H1 (cell line): Measurements from ENCODE around the gene RFC1. TPM values are rescaled to one million over a fixed set of nuclear protein-coding genes. Genes with fewer than 3 reads are reported as not detected.

ENCODE experiments used
- CTCF ChIA-PET: fragments of 300-600 bp; sonication (Branson Sonifier 250); formaldehyde crosslinking; loops from one replicate; lab custom pipeline; 2021; ENCODE audit not compliant: partially characterized antibody; lab: Charles Lee
- POLR2A ChIA-PET: fragments of 300-600 bp; sonication (Branson Sonifier 250); formaldehyde crosslinking; loops from one replicate; lab custom pipeline; 2021; ENCODE audit warnings: inconsistent platforms; ENCODE audit not compliant: partially characterized antibody; lab: Charles Lee
- DNase-seq, 2 experiments: peaks; one replicate each; pipeline versions ENCODE4 v3.0.0 to v3.0.0-alpha.2; 2010 to 2022; ENCODE audit warnings: low spot score in 2 of 2, low read depth in 1 of 2, mixed read lengths in 1 of 2
- FAIRE-seq: peaks from 2 replicates; lab custom pipeline; 2011; peaks lifted over from hg19 to GRCh38; lab: Jason Lieb, UNC
- H2AFZ ChIP-seq: 2 replicates; pipeline ENCODE4 v1.8.1; 2012; ENCODE audit warnings: low read length, inconsistent platforms
- H2AK5ac ChIP-seq: 2 replicates; pipeline ENCODE4 v1.6.1; 2013; ENCODE audit warnings: low read depth, low read length
- H2BK120ac ChIP-seq: replicated peaks from 2 replicates; pipeline ENCODE3; 2013; ENCODE audit warnings: low read depth, low read length, inconsistent platforms
- H2BK12ac ChIP-seq: 2 replicates; pipeline ENCODE4 v1.6.1; 2013; ENCODE audit warnings: low read depth, low read length
- H2BK15ac ChIP-seq: 2 replicates; pipeline ENCODE4 v1.6.1; 2013; ENCODE audit warnings: low read length
- H2BK20ac ChIP-seq: 2 replicates; pipeline ENCODE4 v1.6.1; 2013; ENCODE audit warnings: low read length
- H2BK5ac ChIP-seq: 2 replicates; pipeline ENCODE4 v1.6.1; 2013; ENCODE audit warnings: low read depth, low read length
- H3K14ac ChIP-seq: 2 replicates; pipeline ENCODE4 v1.6.1; 2013; ENCODE audit warnings: inconsistent platforms; ENCODE audit not compliant: insufficient read length
- H3K18ac ChIP-seq: 2 replicates; pipeline ENCODE4 v1.6.1; 2013; ENCODE audit warnings: low read length; ENCODE audit errors: extremely low read depth
- H3K23ac ChIP-seq: 2 replicates; pipeline ENCODE4 v1.6.1; 2013; ENCODE audit warnings: inconsistent platforms; ENCODE audit not compliant: insufficient read length
- H3K23me2 ChIP-seq: 2 replicates; pipeline ENCODE4 v1.6.1; 2013; ENCODE audit warnings: low read depth, low read length
- H3K27ac ChIP-seq: 2 replicates; pipeline ENCODE4 v1.6.1; 2011; ENCODE audit warnings: low read depth, low read length, inconsistent platforms
- H3K27me3 ChIP-seq, 4 experiments: replicated peaks in 1 of 4; 1 replicate in 1 of 4; 2 replicates in 3 of 4; pipeline versions ENCODE4 v1.6.1 to v1.8.1; 2011 to 2013; ENCODE audit warnings: low read length in 3 of 4, mild to moderate bottlenecking in 3 of 4, inconsistent platforms in 2 of 4, mixed read lengths in 2 of 4, moderate library complexity in 1 of 4; ENCODE audit not compliant: control insufficient read depth in 3 of 4, insufficient read depth in 3 of 4; ENCODE audit errors: extremely low read depth in 1 of 4
- H3K36me3 ChIP-seq, 4 experiments: 2 replicates each; pipeline versions ENCODE4 v1.6.1 to v1.8.1; 2011 to 2013; ENCODE audit warnings: mild to moderate bottlenecking in 4 of 4, low read length in 3 of 4, moderate library complexity in 2 of 4, control low read depth in 1 of 4, inconsistent platforms in 1 of 4; ENCODE audit not compliant: insufficient read depth in 4 of 4, control insufficient read depth in 2 of 4
- H3K4ac ChIP-seq: replicated peaks from 2 replicates; pipeline ENCODE3; 2013; ENCODE audit warnings: low read length, low read depth, mixed read lengths, inconsistent platforms; ENCODE audit not compliant: insufficient read length
- H3K4me1 ChIP-seq, 4 experiments: replicated peaks in 1 of 4; 1 replicate in 1 of 4; 2 replicates in 3 of 4; pipeline versions ENCODE4 v1.6.1 to v1.8.1; 2011 to 2013; ENCODE audit warnings: low read length in 3 of 4, inconsistent platforms in 2 of 4, mixed read lengths in 1 of 4; ENCODE audit not compliant: insufficient read depth in 4 of 4, control insufficient read depth in 3 of 4
- H3K4me2 ChIP-seq, 2 experiments: 2 replicates each; pipeline versions ENCODE4 v1.6.1 to v1.8.1; 2011 to 2013; ENCODE audit warnings: low read depth in 2 of 2, low read length in 2 of 2, control low read depth in 1 of 2, inconsistent platforms in 1 of 2, mild to moderate bottlenecking in 1 of 2; ENCODE audit not compliant: insufficient read depth in 1 of 2
- H3K4me3 ChIP-seq, 4 experiments: fragments of 200-600, 300-600 bp in 1 of 4; sonication (generic), shearing (Covaris generic), sonication (Bioruptor Twin) in 1 of 4; 2 replicates each; pipeline versions ENCODE4 v1.5.1 to v1.8.1; 2011 to 2016; ENCODE audit warnings: low read length in 4 of 4, low read depth in 3 of 4, control low read depth in 2 of 4, inconsistent platforms in 2 of 4, mild to moderate bottlenecking in 2 of 4, mixed read lengths in 1 of 4, moderate library complexity in 1 of 4; ENCODE audit not compliant: insufficient read depth in 2 of 4; ENCODE audit errors: extremely low read depth in 1 of 4
- H3K56ac ChIP-seq: replicated peaks from 2 replicates; pipeline ENCODE3; 2013; ENCODE audit warnings: low read depth, mild to moderate bottlenecking, mixed read lengths, low read length, inconsistent platforms; ENCODE audit not compliant: insufficient read length
- H3K79me1 ChIP-seq: 2 replicates; pipeline ENCODE4 v1.6.1; 2013; ENCODE audit warnings: low read depth, low read length, control low read depth
- H3K79me2 ChIP-seq, 2 experiments: 2 replicates each; pipeline versions ENCODE4 v1.6.1 to v1.8.1; 2012 to 2013; ENCODE audit warnings: low read length in 2 of 2, mild to moderate bottlenecking in 2 of 2, inconsistent platforms in 1 of 2; ENCODE audit not compliant: insufficient read depth in 2 of 2, control insufficient read depth in 1 of 2
- H3K9ac ChIP-seq, 4 experiments: replicated peaks in 1 of 4; 1 replicate in 1 of 4; 2 replicates in 3 of 4; pipeline versions ENCODE4 v1.6.1 to v1.8.1; 2011 to 2013; ENCODE audit warnings: low read depth in 3 of 4, low read length in 3 of 4, control low read depth in 2 of 4, mild to moderate bottlenecking in 2 of 4, moderate library complexity in 2 of 4, inconsistent platforms in 1 of 4; ENCODE audit errors: extremely low read depth in 1 of 4
- H3K9me3 ChIP-seq, 2 experiments: 2 replicates each; pipeline versions ENCODE4 v1.6.1 to v1.8.1; 2012 to 2013; ENCODE audit warnings: mild to moderate bottlenecking in 2 of 2, moderate library complexity in 2 of 2, control low read depth in 1 of 2, inconsistent platforms in 1 of 2, low read depth in 1 of 2, low read length in 1 of 2, mixed read lengths in 1 of 2; ENCODE audit not compliant: insufficient read depth in 2 of 2
- H4K20me1 ChIP-seq, 2 experiments: replicated peaks in 1 of 2; 2 replicates each; pipeline versions ENCODE3 to v1.8.1; 2011 to 2013; ENCODE audit warnings: inconsistent platforms in 2 of 2, low read length in 2 of 2, mild to moderate bottlenecking in 1 of 2; ENCODE audit not compliant: insufficient read depth in 2 of 2, control insufficient read depth in 1 of 2
- H4K5ac ChIP-seq: 2 replicates; pipeline ENCODE4 v1.6.1; 2013; ENCODE audit warnings: low read length, low read depth, mixed read lengths, inconsistent platforms; ENCODE audit not compliant: insufficient read length
- H4K8ac ChIP-seq: 2 replicates; pipeline ENCODE4 v1.8.0; 2013; ENCODE audit warnings: mild to moderate bottlenecking, moderate library complexity, low read length, inconsistent platforms; ENCODE audit not compliant: insufficient read depth; ENCODE audit errors: extremely low read depth
- H4K91ac ChIP-seq: replicated peaks from 2 replicates; pipeline ENCODE3; 2013; ENCODE audit warnings: low read length, mixed read lengths, inconsistent platforms; ENCODE audit not compliant: insufficient read length
- RFX5 ChIP-seq: IDR thresholded peaks from 2 replicates; pipeline ENCODE4 v1.6.1; 2011; ENCODE audit warnings: low read depth, low read length, improper control_type of control experiment, borderline replicate concordance
- TAF7 ChIP-seq: optimal IDR thresholded peaks from 2 replicates; pipeline ENCODE3; 2011; ENCODE audit warnings: low read depth, mild to moderate bottlenecking, inconsistent platforms, low read length, moderate library complexity, borderline replicate concordance
- WGBS, 2 experiments: shearing (Covaris generic) in 1 of 2; methylation state at CpG; one replicate each; pipeline versions ENCODE4 v1.1.6 to v1.1.7; 2013 to 2015; ENCODE audit warnings: low lambda C conversion rate in 2 of 2, mixed read lengths in 2 of 2, inconsistent platforms in 1 of 2, low coverage in 1 of 2, missing lambda C conversion rate in 1 of 2; ENCODE audit not compliant: insufficient replicate concordance in 2 of 2, insufficient coverage in 1 of 2, insufficient read length in 1 of 2; ENCODE audit errors: extremely low coverage in 1 of 2, missing lambda C conversion rate in 1 of 2; 5-methylcytosine and 5-hydroxymethylcytosine counted together
- polyA plus RNA-seq, 7 experiments: library from polyadenylated mRNA; depleted of rRNA in 3 of 7; stranded (reverse) in 5 of 7; unstranded in 2 of 7; fragments of >200 nt in 5 of 7; fragments of 200-250 nt in 2 of 7; gene quantifications; 1 replicate in 5 of 7; 2 replicates in 1 of 7; 4 replicates in 1 of 7; pipeline versions ENCODE4 v1.2.1 to v1.2.3, GENCODE V29; 2011 to 2013; ENCODE audit warnings: missing spikeins in 2 of 7, mixed read lengths in 2 of 7
- total RNA-seq: library from RNA; stranded (reverse); fragmentation: NEBNext Ultra II Directional; extraction: Animal tissue kit (Norgen Biotek cat#: 25700); gene quantifications from 2 replicates; pipeline ENCODE4 v1.2.1, GENCODE V29; 2021
- TF ChIP-seq, protein P1 (sequence below): IDR thresholded peaks from 2 replicates; pipeline ENCODE4 v1.6.1; 2012; ENCODE audit warnings: inconsistent platforms

RFC1 gene
- total and polyA plus RNA-seq, 2 of the 8 experiments (the other 6 are each of a cell fraction or from before 2014, with no cell fraction given): 16.0 to 83.8 TPM

DNA sequence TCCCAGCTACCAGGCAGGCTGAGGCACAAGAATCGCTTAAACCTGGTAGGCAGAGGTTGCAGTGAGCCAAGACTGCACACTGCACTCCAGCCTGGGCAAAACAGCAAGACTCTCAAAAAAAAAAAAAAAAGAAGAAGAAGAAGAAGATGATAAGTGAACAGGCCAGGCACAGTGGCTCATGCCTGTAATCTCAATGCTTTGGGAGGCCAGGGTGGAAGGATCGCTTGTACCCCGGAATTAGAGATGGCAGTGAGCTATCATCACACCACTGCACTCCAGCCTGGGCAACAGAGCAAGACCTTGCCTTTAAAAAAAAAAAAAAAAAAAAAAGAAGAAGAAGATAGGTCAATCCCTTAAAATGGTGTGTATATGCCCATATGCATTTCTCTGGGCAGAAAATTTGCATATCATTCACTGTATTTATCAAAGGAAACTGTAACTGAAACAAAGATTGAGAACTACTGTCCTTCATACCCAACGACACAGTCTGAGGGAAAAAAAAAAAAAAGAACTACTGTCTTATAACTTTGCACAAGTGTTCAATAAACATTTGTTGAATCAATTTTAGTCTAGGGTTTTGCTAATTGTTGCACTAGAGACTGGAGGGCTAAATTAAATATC, 2.3 kb downstream of the RFC1 start:
- Histone ChIP-seq H3K18ac (no peak overlapping the region), H3K9me3 (no peaks in the 10 kb centered on the region), H3K23me2 (peaks cover 5% of the 10 kb centered on the region; the same call in 1 of the 2 replicates), H3K23ac (no peak overlapping the region), H3K56ac (no peak overlapping the region), H4K8ac (no peak overlapping the region), H4K91ac (no peak overlapping the region), H2BK120ac (no peak overlapping the region), H3K4me1 (peaks cover 0 to 4% (median 0%) of the 10 kb centered on the region in 4 experiments; a peak in 1 of 7 replicates), H2BK12ac (no peak overlapping the region), H2AFZ (no peak overlapping the region), H3K36me3 (no peaks in the 10 kb centered on the region), H3K4me2 (no peak overlapping the region), H3K27me3 (peaks cover 0 to 12% (median 6%) of the 10 kb centered on the region in 4 experiments; a peak in 5 of 7 replicates), H2BK20ac (no peak overlapping the region), H3K4ac (no peak overlapping the region), H3K4me3 (no peak overlapping the region), H2BK15ac (no peak overlapping the region), H3K9ac (no peak overlapping the region), H3K14ac (no peak overlapping the region), H2AK5ac (no peak overlapping the region), H4K5ac (no peak overlapping the region), H3K79me2 (peaks cover 13 to 64% of the 10 kb centered on the region in 2 experiments), H4K20me1 (peaks cover 4% of the 10 kb centered on the region in 2 experiments), H3K79me1 (peaks cover 3% of the 10 kb centered on the region), H3K27ac (no peak overlapping the region), H2BK5ac (no peak overlapping the region)
- ChIA-PET CTCF (interaction anchor here (0.6 to 1.5 kb wide), 3 partner anchors 21 to 305 kb away, joined by 3 to 4 read pairs (median 4); no protein-coding TSS in a partner anchor), POLR2A (interaction anchor here (0.9 to 3.3 kb wide), 9 partner anchors 9 to 94 kb away, joined by 3 to 27 read pairs (median 4); partner anchors contain the start of genes LIAS and RPL9)
- DNase-seq (no peak), FAIRE-seq (no peak)
- TF ChIP-seq TAF7: no peak
- TF ChIP-seq, protein P1, sequence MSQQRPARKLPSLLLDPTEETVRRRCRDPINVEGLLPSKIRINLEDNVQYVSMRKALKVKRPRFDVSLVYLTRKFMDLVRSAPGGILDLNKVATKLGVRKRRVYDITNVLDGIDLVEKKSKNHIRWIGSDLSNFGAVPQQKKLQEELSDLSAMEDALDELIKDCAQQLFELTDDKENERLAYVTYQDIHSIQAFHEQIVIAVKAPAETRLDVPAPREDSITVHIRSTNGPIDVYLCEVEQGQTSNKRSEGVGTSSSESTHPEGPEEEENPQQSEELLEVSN: no peak
- no peak for TF ChIP-seq RFX5
- 87% methylated on average over 4 of the region's 4 CpGs; no CpG with 5 or more reads in 1 of the 2 experiments for WGBS, 2 experiments
